M059J (cell line): ENCODE results near the gene CMIP. TPM values are rescaled to one million over a fixed set of nuclear protein-coding genes. Genes with fewer than 3 reads are reported as not detected.
"Not testable (repeated sequence)": the region's sequence is repeated elsewhere in the genome, so short reads cannot be mapped to it uniquely, and the experiment has no call there.

Source experiments
- DNase-seq: peaks from one replicate; pipeline ENCODE4 v3.0.0-alpha.2; 2012; ENCODE audit warnings: low read depth
- total RNA-seq: library from RNA; depleted of rRNA; stranded (reverse); fragments of >200 nt; shearing (Covaris generic); gene quantifications from 2 replicates; pipeline ENCODE4 v1.2.3, GENCODE V29; 2014

CMIP gene
- total RNA-seq, 1 experiment from 2014 or later: 15.8 TPM

- DNase-seq: no peak
Measured at GRCh38 chr16:81514568-81515258, 70.1 kb downstream of the CMIP start.

- no peak for DNase-seq
Measured at GRCh38 chr16:81515281-81515680, 70.7 kb downstream of the CMIP start.

- no peak for DNase-seq
Measured at GRCh38 chr16:81515721-81516120, 71.1 kb downstream of the CMIP start.

GRCh38 chr16:81516478-81517149, 72.0 kb downstream of the CMIP start:
- no peak for DNase-seq

- no peak for DNase-seq
Measured at GRCh38 chr16:81517150-81517499, 72.5 kb downstream of the CMIP start.

- peak; percentile 25 for DNase-seq
Measured at GRCh38 chr16:81517629-81518438, 73.2 kb downstream of the CMIP start.

- no peak for DNase-seq
Measured at GRCh38 chr16:81518439-81518757, 73.8 kb downstream of the CMIP start.

GRCh38 chr16:81519301-81520150, 74.9 kb downstream of the CMIP start:
- DNase-seq: peak; percentile 28

- DNase-seq: no peak
Measured at GRCh38 chr16:81520151-81520470, 75.5 kb downstream of the CMIP start.

- peak; percentile 18 for DNase-seq
Measured at GRCh38 chr16:81520560-81521135, 76.0 kb downstream of the CMIP start.

GRCh38 chr16:81521141-81521626, 76.6 kb downstream of the CMIP start:
- no peak for DNase-seq

- no peak for DNase-seq
Measured at GRCh38 chr16:81522108-81522701, 77.6 kb downstream of the CMIP start.

GRCh38 chr16:81522851-81523250, 78.2 kb downstream of the CMIP start:
- DNase-seq: not testable (repeated sequence)

- DNase-seq: peak; percentile 95
Measured at GRCh38 chr16:81523387-81524115, 78.9 kb downstream of the CMIP start.

GRCh38 chr16:81524382-81524781, 79.8 kb downstream of the CMIP start:
- no peak for DNase-seq

GRCh38 chr16:81524885-81525284, 80.3 kb downstream of the CMIP start:
- not testable (repeated sequence) for DNase-seq

- DNase-seq: no peak
Measured at GRCh38 chr16:81526199-81526598, 81.6 kb downstream of the CMIP start.

- DNase-seq: no peak
Measured at GRCh38 chr16:81526935-81527334, 82.3 kb downstream of the CMIP start.

GRCh38 chr16:81527477-81528178, 83.0 kb downstream of the CMIP start:
- no peak for DNase-seq

GRCh38 chr16:81528256-81528655, 83.6 kb downstream of the CMIP start:
- no peak for DNase-seq
